NCI-H82 treated with DMSO at 0.1 percent for 48 hours (cell line): ENCODE data around the gene SELENOS.

Experiments
- DNase-seq: peaks from one replicate; lab custom pipeline; 2025; ENCODE audit not compliant: unreplicated experiment; lab: John Stamatoyannopoulos, UW

The SELENOS gene

DNA sequence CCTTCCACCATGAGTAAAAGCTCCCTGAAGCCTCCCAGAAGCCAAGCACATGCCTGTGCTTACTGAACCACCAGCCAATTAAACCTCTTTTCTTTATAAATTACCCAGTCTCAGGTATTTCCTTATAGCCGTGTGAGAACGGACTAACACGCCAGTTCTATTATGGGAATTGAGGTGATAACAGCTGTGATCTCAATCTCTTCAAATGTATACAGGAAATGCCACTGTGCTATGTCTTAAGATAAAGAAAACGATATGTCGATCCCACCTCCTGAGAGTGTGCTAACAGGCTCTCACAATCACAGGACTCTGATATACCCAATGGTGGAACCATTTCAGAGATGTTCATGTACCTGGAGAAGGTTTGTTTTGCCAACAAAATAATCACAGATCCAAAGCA is 51.6 kb downstream of the SELENOS start:
- no peak for DNase-seq
